Stimulated activated CD4-positive, alpha-beta T cell treated with anti-CD3 and anti-CD28 coated beads, Interleukin-4, amount 100 ng/mL, for 24 hours (primary cell): ENCODE results near the gene TMPRSS13.
"Not testable (repeated sequence)": the region's sequence is repeated elsewhere in the genome, so short reads cannot be mapped to it uniquely, and the experiment has no call there.

ENCODE experiments used
- DNase-seq: peaks from one replicate; pipeline ENCODE4 v3.0.0-alpha.2; 2020

Gene TMPRSS13

DNA sequence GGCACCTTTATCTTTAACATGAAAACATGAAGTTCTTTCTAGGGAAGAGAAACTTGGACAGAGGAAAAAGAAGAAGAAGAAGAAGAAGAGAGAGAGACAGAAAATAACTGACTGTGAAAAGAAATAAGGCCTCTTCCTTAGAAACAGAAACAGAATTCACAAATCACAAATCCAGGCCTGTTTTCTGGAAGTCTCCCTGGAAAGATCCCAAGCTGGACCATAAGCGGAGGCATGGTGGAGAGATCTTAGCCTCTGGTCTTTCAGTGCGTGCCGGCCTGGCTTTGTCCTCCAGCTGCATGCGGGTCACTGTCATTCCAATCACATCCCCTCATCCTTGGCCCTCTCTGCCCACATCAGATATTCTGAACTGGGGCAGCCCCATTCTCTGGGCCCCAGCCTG, 59.6 kb downstream of the TMPRSS13 start:
- no peak for DNase-seq

DNA sequence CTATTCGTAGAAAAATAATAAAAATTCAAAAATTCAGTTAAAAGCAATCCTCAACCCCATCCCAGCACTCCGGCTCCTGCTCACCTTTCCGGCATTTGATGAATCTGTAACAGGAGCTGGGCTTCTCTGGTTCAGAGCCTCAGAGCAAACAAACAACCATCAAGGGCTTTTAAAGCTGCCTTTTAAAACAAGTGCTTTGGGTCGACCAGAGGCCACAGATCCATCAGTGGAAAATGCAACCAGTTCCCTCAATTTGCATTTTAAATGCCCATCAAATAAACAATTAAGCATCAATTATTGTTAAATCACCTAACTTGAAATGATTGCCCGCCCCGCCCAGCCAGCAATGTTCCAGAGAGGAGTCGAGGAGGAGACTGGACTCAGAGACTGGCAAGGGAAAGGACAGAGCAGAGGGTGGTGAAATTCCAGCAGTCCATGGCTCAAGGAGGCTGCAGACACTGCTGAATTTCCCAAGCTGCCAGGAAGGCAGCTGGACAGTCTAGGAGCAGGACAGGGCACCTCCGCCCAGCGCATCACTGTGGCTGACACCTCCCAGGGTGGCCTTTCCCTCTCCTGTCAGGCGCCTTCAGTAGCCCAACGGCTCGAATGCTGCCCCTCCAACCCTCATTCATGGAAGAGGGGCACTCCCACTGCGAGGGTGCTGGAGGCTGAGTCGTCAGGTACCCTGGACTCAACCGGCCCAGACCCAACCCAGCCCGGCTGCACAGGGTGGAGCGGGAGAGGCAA, 60.2 kb downstream of the TMPRSS13 start:
- DNase-seq, result no peak

DNA sequence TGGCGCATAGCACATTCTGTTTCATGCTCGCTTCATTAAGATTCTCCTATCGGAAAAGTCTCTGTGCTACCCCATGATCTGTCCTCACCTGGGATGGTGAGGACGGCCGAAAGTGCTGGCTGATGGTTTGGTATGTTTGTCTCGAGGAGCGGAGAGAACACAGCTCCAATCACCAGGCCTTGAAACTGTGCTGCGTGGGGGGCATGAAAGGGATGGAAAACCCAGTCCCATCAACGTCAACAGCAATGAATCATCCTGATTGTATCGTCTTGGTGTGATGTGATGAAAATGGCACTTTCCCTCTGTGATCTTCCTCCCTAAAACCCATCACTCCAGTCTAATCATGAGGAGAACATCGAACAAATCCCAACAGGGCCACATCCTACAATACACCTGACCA, 61.1 kb downstream of the TMPRSS13 start:
- no peak for DNase-seq

DNA sequence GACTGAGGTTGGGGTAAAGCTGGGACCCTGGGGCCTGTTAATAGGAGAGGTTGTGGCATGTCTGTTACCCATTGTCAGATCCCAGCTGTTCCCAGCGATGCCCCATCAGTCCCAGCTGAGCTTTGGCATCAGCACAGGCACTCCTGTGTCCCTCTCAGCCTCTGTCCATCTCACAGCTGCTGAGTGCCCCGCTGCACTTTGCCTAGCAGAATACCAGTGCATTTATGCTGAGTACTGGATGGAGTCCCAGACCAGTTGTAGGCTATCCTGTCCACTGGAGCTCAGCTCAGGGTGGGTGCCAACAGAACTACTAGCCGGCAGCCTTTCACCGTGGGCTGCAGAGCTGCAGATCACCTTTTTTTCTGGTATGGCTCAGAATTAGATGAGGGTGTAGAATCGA, 62.7 kb downstream of the TMPRSS13 start:
- DNase-seq, result no peak

DNA sequence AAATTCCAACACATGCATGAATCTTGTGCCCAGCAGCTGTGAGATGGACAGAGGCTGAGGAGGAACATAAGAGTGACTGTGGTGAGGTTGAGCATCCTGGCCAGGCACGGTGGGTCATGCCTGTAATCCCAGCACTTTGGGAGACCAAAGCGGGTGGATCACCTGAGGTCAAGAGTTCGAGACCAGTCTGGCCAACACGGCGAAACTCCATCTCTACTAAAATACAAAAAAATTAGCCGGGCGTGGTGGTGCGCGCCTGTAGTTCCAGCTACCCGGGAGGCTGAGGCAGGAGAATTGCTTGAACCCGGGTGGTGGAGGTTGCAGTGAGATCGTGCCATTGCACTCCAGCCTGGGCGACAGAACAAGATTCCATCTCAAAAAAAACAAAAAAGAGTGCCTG, 63.7 kb downstream of the TMPRSS13 start:
- not testable (repeated sequence) for DNase-seq

DNA sequence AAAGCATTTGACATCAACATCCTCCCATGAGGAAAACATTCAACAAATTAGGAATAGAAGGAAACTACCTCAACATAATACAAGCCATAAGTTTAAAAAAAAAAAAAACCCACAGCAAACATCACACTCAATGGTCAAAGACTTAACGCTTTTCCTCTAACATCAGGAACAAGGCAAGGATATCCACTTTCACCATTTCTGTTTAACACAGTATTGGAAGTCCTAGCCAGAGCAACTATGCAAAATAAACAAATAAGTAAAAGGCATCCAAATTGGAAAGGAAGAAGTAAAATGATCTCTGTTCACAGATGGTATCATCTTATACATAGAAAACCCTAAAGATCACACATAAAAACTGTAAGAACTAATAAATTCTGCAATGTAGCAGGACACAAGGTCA, 65.8 kb downstream of the TMPRSS13 start:
- DNase-seq, result no peak

DNA sequence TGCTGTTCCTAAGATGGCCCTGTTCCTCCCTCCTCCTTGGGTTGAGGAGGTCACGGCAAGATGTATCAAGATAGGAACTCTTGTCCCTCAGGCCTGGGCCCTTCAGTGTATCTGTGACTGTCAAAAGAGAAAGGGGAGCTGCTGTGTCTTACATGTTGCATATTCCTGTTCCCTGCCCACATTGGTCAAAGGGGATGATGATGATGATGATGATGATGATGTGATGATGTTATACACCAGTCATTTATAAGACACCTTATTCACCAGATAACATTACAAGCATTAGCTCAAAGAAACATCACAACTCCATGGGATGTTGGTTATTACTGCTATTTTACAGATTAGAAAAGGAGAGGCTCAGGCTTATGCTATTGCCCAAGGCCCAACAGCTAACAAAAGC, 66.4 kb downstream of the TMPRSS13 start:
- DNase-seq, result no peak

DNA sequence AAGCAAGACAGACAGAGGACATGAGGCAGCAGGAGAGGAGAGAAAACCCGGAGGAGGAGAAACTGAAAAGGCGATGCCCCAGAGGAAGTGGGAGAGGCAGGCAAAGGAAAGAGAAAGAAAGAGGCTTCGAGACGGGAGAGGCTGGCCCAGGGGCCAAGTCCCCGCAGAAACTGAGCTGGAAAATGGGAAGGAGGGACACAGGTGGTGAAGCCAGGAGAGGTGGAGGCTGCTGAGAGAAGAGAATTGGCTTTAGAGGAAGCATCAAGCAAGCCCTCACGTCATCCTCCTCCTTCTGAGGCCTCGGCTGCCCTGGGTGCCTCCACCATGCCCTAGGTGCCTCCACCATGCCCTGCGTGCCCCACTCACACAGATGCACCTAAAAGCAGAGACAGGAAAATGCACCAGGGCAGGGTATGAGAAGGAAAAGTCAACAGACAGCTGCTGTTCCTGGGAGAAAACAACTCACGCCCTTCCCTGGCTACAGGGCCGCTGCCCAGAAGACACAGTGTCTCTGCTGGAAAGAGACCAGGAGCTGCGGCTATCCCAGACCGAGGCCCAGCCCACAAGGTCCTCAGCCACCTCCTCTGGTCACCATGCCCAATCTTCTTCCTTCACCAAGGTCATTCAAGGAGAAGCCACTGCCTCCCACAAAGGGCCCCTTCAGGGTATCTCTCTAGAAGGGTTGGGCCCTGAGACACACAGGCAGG, 67.0 kb downstream of the TMPRSS13 start:
- DNase-seq, result no peak

DNA sequence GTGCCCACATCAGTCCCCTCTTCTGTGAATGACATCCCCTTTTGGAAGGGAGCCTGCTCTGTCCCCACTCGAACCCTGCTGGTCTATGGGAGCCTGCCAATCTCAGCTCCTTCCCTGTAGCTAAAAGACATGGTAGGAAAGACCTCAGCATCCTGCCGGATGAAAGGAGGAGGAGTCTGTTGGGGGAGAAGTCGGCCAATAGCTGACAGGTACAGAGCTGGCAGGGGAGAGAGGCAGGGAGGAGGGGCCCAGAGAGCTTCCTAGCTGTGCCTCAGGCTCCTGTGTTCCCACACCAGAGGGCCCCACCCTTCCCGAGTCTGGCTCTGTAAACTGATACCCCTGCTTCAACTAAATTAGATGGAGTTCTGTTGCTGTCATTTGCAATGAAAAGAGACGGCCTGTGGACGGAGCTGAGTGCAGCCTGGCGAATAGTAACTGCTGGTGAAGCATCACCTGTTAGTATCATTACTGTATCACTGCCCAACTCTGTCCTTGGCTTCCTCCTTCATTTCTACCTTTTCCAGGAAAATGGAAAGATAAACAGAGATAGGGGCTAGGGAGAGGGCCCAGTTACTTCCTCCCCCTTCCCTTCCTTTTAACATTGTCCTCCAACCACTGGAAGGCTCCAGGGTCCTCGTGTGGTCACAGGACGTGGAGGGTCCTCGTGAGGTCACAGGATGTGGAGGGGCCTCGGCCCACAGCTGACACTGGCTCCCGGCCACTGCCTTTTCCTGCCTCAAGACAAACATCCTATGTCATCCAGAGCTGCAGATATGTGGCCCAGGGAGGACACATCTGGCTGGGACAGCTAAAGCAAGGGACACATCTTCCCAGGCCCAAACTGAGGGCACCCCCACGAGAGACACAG, 67.8 kb downstream of the TMPRSS13 start:
- no peak for DNase-seq

DNA sequence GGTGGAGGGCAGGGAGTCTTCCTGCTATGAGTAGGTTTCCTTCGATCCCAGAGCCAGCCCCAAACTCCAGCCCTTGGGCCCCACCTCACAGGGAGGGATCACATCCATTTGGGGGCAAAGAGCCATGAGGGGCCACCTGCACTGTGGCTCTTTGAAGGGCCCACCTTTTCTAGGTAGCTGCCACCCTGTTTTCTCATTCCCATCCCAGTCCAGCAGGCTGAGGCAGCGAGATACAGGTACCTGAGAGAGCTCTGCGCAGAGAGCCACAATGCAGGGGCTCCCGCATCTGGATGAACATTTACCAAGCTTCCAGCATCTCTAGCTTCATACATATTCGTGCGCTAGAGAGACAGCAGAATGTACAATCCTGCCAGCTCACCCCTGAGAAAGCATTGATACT, 69.1 kb downstream of the TMPRSS13 start:
- DNase-seq, result no peak

DNA sequence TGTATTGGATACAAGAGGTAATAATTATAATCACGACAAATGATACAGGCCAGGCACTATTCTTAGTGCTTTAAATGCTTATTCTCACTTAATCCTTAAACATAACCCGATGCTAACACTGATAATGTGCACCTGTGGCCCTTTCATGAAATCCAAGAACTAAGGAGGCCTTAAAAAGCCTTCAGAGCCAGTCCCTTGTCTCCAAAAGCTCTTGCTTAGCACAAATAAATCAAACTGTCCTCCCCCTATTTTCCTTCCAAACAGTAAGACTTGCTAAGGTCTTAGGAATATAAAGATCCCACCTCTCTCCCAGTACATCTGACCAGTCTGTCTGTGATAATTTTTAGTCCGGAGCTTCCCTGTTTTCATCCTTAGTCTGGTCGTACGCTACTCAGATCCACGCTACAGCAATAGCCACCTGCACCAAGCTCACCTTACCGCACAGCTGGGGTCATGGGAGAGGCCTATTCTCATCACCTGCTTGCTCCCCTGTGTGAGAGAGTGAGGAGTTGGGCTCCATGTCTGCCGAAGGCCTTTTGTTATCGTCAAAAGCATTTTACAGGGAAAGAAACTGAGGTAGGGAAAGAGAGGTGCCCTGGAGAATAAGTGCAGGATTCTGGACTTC, 69.6 kb downstream of the TMPRSS13 start:
- DNase-seq, result no peak

DNA sequence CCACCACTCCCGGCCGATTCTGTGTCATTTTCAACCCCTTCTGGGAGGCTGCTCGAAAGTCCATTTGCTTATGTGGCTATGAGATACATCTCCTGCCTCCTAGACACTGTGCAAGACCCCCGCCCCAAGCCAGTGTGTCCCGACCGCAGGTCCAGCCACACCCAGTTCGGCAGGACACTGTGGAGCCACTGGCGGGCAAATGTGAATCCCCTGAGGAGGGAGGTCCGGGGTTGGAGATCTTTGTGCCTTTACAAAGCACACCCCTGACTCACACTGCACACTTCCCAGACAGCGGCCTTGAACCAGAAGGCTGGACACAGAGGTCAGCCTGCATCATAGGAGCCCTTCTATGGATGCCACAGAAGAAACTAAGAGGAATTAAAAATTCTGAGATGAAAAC, 70.1 kb downstream of the TMPRSS13 start:
- no peak for DNase-seq

DNA sequence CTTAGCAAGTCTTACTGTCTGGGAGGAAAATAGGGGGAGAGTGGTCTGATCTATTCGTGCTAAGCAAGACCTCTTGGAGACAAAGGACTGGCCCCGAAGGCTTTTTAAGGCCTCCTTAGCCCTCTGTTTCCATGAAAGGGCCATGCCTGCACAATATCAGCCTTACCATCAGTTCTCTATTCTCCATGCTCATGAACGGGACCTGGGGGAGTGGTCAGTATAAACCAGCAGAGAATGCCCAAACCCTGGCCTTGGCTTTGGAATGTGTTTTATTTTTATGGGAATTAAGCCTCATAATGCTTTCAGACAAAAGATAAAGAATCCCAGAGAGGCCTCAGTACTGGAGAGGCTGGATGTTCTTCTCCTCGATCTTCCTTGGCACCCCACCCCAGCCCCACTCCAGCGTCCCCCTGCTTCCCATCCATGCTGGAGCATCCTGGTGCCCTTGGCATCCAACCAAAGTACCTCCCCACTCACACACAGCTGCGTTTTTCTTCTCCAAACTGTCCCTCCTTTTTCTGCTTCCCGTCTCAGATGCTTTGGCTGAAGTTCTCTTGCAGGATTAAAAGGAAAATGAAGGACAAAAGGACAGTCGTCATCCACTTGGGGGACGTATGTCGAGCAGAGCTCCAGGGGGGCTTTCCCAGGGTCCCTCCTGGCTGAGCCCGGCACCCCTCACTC, 71.3 kb downstream of the TMPRSS13 start:
- no peak for DNase-seq

DNA sequence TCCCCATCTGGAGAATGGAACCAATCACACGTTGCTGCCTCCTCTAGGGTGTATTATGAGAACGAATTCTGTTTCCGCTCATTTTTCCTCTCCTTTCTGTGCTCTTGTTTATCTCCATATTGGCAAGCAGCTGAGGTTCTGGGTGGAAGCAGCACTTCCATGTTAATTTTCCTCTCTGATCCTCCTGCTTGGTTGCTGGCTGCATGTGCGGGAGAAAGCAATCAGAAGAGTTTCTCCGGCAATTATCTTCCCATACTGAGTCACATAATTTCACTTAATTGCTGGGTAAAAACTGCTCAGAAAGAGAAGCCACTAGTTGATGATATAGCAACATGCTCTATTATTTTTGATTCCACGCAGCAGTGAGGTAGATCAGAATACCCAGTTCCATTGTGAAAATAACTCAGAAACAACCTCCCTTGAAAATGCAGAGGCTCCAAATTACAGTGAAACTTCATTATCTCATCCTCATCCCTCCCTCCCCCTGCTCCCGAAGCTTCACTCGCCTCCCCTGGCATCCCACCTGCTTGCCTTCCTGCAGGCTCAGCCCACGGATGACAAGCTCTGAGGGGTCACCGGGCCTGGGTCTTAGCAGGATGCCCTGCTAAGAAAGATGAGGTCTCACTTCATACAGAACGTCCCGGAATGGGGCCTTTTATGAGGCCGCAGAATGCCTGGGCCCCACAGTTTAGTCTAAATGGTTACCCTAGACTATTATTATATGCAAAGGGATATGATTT, 73.1 kb downstream of the TMPRSS13 start:
- no peak for DNase-seq

DNA sequence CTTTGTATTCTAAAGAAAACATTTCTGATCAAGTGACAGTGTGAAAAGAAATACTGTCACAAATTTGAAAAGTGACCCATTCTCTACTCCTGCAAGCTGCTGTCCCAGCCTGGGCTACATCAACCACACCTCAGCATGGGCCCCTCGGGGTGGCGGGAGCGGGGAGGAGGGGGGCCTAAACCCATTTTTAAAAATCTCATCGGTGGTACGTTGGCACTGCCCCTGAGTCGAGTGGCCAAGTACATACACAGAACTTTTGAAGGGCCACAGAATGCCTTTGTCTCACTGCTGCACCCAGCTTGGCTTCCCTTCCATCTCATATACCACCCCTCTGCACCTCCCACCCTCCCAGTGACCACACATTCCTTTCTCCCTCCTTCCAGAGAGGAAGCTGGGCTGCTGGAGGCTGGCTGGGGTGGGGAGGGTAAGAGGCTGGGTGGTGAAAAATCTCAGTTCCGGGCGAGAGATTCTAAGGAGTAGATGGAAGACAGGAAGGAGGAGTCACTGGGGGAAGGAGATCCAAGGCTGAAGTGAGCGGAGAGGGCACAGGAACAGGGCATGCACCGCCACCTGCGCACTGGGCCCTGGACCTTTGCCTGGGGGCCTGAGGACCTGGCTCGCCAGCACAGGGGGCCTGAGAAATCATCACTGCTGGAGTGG, 73.9 kb downstream of the TMPRSS13 start:
- DNase-seq, result no peak

DNA sequence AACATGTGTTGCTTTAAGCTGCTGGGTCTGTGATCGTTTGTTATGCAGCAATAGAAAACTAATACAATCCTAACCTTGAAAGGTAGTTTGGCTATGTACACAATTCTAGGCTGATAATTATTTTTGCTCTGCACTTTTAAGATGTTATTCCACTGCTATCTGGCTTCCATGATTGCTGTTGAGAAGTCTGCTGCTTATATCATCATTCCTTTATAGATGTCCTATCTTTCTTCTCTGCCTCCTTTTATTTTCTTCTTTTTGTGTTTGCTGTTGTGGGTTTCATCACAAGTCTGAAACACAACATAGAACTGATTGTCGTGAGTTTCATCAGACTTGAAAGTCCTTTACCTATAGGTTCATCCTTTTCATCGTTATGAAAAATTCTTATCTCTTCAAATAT, 76.9 kb downstream of the TMPRSS13 start:
- no peak for DNase-seq

DNA sequence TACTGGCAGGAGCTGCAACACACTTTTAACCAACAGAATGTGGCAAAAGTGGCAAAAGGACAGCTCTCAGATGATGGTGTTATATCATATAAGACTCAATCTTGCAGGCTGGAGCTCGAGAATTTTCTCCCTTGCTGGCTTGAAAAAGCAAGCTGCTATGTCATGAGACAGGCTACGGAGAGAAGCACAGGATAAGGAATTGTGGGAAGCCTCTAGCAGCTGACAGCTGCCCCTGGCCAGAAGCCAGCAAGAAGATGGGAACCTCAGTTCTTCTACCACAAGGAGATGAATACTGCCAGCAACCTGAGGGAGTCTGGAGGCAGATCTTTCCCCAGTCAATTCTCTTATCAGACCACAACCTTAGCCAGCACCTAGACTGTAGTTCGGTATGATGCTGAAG, 77.3 kb downstream of the TMPRSS13 start:
- no peak for DNase-seq

DNA sequence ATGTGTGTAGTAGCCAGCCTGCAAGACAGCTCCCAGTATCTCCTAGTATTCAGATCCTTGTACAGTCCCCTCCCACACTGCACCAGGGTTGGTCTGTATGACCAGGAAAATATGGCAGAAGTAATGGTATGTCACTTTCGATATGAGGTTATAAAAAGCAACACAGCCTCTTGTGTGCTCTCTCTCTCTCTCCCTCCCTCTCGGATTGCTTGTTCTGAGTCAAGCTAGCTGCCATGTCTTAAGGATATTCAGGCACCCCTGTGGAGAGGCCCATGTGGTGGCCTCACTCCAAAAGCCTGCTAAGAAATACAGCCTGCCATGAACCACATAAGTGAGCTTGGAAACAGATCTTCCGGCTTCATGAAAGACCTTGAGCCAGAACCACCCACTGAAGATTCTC, 78.1 kb downstream of the TMPRSS13 start:
- DNase-seq, result no peak
